Fibroblast of lung (primary cell): ENCODE measurements around the gene JDP2. TPM values are rescaled to one million over a fixed set of nuclear protein-coding genes. Genes with fewer than 3 reads are reported as not detected.

ENCODE experiments used
- DNase-seq, 2 donors: peaks; one replicate each; pipeline versions ENCODE4 v3.0.0 to v3.0.0-alpha.2; 2010; ENCODE audit warnings: low read depth in 2 of 2
- H2AFZ ChIP-seq: 2 replicates; pipeline ENCODE4 v1.5.1; 2012; ENCODE audit warnings: low read length, control low read depth, inconsistent platforms
- H3K27ac ChIP-seq: 2 replicates; pipeline ENCODE4 v1.5.1; 2011; ENCODE audit warnings: low read length, control low read depth; ENCODE audit not compliant: insufficient read depth
- H3K27me3 ChIP-seq: 2 replicates; pipeline ENCODE4 v1.5.1; 2011; ENCODE audit warnings: mild to moderate bottlenecking, low read length; ENCODE audit not compliant: control insufficient read depth, insufficient read depth
- H3K36me3 ChIP-seq: 2 replicates; pipeline ENCODE4 v1.5.1; 2011; ENCODE audit warnings: low read length; ENCODE audit not compliant: control insufficient read depth, insufficient read depth
- H3K4me1 ChIP-seq: 2 replicates; pipeline ENCODE4 v1.5.1; 2011; ENCODE audit warnings: low read length; ENCODE audit not compliant: control insufficient read depth, insufficient read depth; ENCODE audit errors: extremely low read depth
- H3K4me2 ChIP-seq: 2 replicates; pipeline ENCODE4 v1.5.1; 2011; ENCODE audit warnings: low read length, control low read depth; ENCODE audit not compliant: insufficient read depth; ENCODE audit errors: extremely low read depth
- H3K4me3 ChIP-seq, 4 experiments: fragments of 200-600 bp in 1 of 4; sonication (generic) in 1 of 4; replicated peaks in 1 of 4; 2 replicates each; pipeline ENCODE4 v1.5.1; 2011 to 2016; ENCODE audit warnings: low read length in 4 of 4, low read depth in 3 of 4, mild to moderate bottlenecking in 3 of 4, control low read depth in 2 of 4, inconsistent platforms in 1 of 4, mixed read lengths in 1 of 4; ENCODE audit not compliant: insufficient read depth in 1 of 4; ENCODE audit errors: control extremely low read depth in 1 of 4
- H3K79me2 ChIP-seq: 2 replicates; pipeline ENCODE4 v1.5.1; 2012; ENCODE audit warnings: mild to moderate bottlenecking, low read length, inconsistent platforms; ENCODE audit not compliant: control insufficient read depth, insufficient read depth
- H3K9ac ChIP-seq: 2 replicates; pipeline ENCODE4 v1.5.1; 2011; ENCODE audit warnings: mild to moderate bottlenecking, low read length, control low read depth; ENCODE audit not compliant: insufficient read depth
- H3K9me3 ChIP-seq: 2 replicates; pipeline ENCODE4 v1.5.1; 2012; ENCODE audit warnings: low read depth, low read length; ENCODE audit not compliant: control insufficient read depth, insufficient read depth
- H4K20me1 ChIP-seq: 2 replicates; pipeline ENCODE4 v1.5.1; 2011; ENCODE audit warnings: low read length; ENCODE audit not compliant: control insufficient read depth, insufficient read depth; ENCODE audit errors: extremely low read depth
- CTCF ChIP-seq, 2 donors: IDR thresholded peaks in 1 of 2; conservative IDR thresholded peaks in 1 of 2; 1 replicate in 1 of 2; 2 replicates in 1 of 2; pipeline ENCODE4 v1.5.1; 2011 to 2012; ENCODE audit warnings: low read length in 2 of 2, control low read depth in 1 of 2, inconsistent platforms in 1 of 2, low read depth in 1 of 2, mild to moderate bottlenecking in 1 of 2
- EZH2 ChIP-seq: IDR thresholded peaks from 2 replicates; pipeline ENCODE4 v1.5.1; 2012; ENCODE audit warnings: low read length, control low read depth, mild to moderate bottlenecking; ENCODE audit errors: missing control alignments
- polyA plus RNA-seq, 2 donors: library from polyadenylated mRNA; depleted of rRNA in 1 of 2; stranded (reverse) in 1 of 2; unstranded in 1 of 2; fragments of >200 nt; gene quantifications; 2 replicates each; pipeline ENCODE4 v1.2.1, GENCODE V29; 2011 to 2012; ENCODE audit warnings: missing spikeins in 1 of 2
- total RNA-seq: library from RNA; depleted of rRNA; stranded (reverse); fragments of >200 nt; gene quantifications from 2 replicates; pipeline ENCODE4 v1.2.1, GENCODE V29; 2014

The JDP2 gene
- total and polyA plus RNA-seq, 2 donors (not counting 1 experiment from before 2014, with no cell fraction given) = 40.8 to 95.3 TPM

- Histone ChIP-seq H3K79me2 (no peaks in the 10 kb centered on the region), H3K9me3 (no peaks in the 10 kb centered on the region), H3K4me3 (no peak overlapping the region), H3K36me3 (no peaks in the 10 kb centered on the region), H3K27ac (no peak overlapping the region), H2AFZ (no peak overlapping the region), H3K27me3 (no peaks in the 10 kb centered on the region), H3K4me1 (no peaks in the 10 kb centered on the region), H3K9ac (no peak overlapping the region), H3K4me2 (no peak overlapping the region), H4K20me1 (no peaks in the 10 kb centered on the region)
- TF ChIP-seq CTCF (conservative IDR thresholded peaks at IDR 0.05 in 1 of 2, IDR thresholded peaks at IDR 0.05 in 1 of 2; ENCODE audit: low read depth in 1 of 2, low read length in 2 of 2) (no peak), EZH2 (no peak)
- DNase-seq = no peak
These were observed 69.4 kb downstream of the JDP2 start for GRCh38 chr14:75497191-75497590.

- no peak overlapping the region for H3K9ac ChIP-seq
- H3K9me3 ChIP-seq = no peaks in the 10 kb centered on the region
- no peak overlapping the region for H2AFZ ChIP-seq
- H3K27ac ChIP-seq = no peak overlapping the region
- H3K4me3 ChIP-seq = no peak overlapping the region
- DNase-seq = no peak
- no peaks in the 10 kb centered on the region for H3K4me1 ChIP-seq
- no peaks in the 10 kb centered on the region for H3K79me2 ChIP-seq
- no peaks in the 10 kb centered on the region for H4K20me1 ChIP-seq
- H3K4me2 ChIP-seq = no peak overlapping the region
- H3K27me3 ChIP-seq = no peaks in the 10 kb centered on the region
- no peaks in the 10 kb centered on the region for H3K36me3 ChIP-seq
- TF ChIP-seq EZH2 (no peak), CTCF (conservative IDR thresholded peaks at IDR 0.05 in 1 of 2, IDR thresholded peaks at IDR 0.05 in 1 of 2; ENCODE audit: low read depth in 1 of 2, low read length in 2 of 2) (no peak)
These were observed 69.9 kb downstream of the JDP2 start for GRCh38 chr14:75497701-75498100.

- H3K79me2 ChIP-seq = no peaks in the 10 kb centered on the region
- no peak overlapping the region for H3K9ac ChIP-seq
- no peak overlapping the region for H3K4me3 ChIP-seq
- H3K4me1 ChIP-seq = no peaks in the 10 kb centered on the region
- TF ChIP-seq CTCF (conservative IDR thresholded peaks at IDR 0.05 in 1 of 2, IDR thresholded peaks at IDR 0.05 in 1 of 2; ENCODE audit: low read depth in 1 of 2, low read length in 2 of 2) = no peak
- TF ChIP-seq EZH2 = no peak
- no peaks in the 10 kb centered on the region for H3K27me3 ChIP-seq
- no peaks in the 10 kb centered on the region for H3K36me3 ChIP-seq
- no peak for DNase-seq
- no peak overlapping the region for H2AFZ ChIP-seq
- no peak overlapping the region for H3K4me2 ChIP-seq
- H3K27ac ChIP-seq = no peak overlapping the region
- H4K20me1 ChIP-seq = no peaks in the 10 kb centered on the region
- no peaks in the 10 kb centered on the region for H3K9me3 ChIP-seq
These were observed 71.5 kb downstream of the JDP2 start for GRCh38 chr14:75499084-75499875.
